Retinal pigment epithelial cell (primary cell): Measurements from ENCODE around the gene RRP9.
"Not testable (repeated sequence)": the region's sequence is repeated elsewhere in the genome, so short reads cannot be mapped to it uniquely, and the experiment has no call there.

ENCODE experiments used
- DNase-seq: peaks from one replicate; pipeline ENCODE4 v3.0.0-alpha.2; 2010; ENCODE audit warnings: low read depth
- H3K4me3 ChIP-seq: 2 replicates; pipeline ENCODE4 v1.5.1; 2011; ENCODE audit warnings: mild to moderate bottlenecking, low read length, control low read depth, moderate library complexity
- TF ChIP-seq, protein P1 (sequence below): conservative IDR thresholded peaks from 2 replicates; pipeline ENCODE4 v1.5.1; 2011; ENCODE audit warnings: low read depth, low read length, control low read depth, inconsistent platforms

RRP9 gene, protein sequence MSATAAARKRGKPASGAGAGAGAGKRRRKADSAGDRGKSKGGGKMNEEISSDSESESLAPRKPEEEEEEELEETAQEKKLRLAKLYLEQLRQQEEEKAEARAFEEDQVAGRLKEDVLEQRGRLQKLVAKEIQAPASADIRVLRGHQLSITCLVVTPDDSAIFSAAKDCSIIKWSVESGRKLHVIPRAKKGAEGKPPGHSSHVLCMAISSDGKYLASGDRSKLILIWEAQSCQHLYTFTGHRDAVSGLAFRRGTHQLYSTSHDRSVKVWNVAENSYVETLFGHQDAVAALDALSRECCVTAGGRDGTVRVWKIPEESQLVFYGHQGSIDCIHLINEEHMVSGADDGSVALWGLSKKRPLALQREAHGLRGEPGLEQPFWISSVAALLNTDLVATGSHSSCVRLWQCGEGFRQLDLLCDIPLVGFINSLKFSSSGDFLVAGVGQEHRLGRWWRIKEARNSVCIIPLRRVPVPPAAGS

GRCh38 chr3:51941798-51942602, at the start of gene RRP9, which contains the start of gene PARP3:
Gene RRP9 (minus strand): TSS chr3:51941904. CDS start chr3:51941867, 37 bp downstream.
Gene PARP3 (plus strand): TSS chr3:51942363. CDS start chr3:51943356, 993 bp downstream.
- peak; percentile 99 for DNase-seq
- H3K4me3 ChIP-seq: peak within 1 kb of the TSS; percentile 84
- TF ChIP-seq, protein P1, sequence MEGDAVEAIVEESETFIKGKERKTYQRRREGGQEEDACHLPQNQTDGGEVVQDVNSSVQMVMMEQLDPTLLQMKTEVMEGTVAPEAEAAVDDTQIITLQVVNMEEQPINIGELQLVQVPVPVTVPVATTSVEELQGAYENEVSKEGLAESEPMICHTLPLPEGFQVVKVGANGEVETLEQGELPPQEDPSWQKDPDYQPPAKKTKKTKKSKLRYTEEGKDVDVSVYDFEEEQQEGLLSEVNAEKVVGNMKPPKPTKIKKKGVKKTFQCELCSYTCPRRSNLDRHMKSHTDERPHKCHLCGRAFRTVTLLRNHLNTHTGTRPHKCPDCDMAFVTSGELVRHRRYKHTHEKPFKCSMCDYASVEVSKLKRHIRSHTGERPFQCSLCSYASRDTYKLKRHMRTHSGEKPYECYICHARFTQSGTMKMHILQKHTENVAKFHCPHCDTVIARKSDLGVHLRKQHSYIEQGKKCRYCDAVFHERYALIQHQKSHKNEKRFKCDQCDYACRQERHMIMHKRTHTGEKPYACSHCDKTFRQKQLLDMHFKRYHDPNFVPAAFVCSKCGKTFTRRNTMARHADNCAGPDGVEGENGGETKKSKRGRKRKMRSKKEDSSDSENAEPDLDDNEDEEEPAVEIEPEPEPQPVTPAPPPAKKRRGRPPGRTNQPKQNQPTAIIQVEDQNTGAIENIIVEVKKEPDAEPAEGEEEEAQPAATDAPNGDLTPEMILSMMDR: peak; percentile 99

GRCh38 chr3:51990501-51990971, 48.8 kb upstream of the RRP9 start:
- not testable (repeated sequence) for DNase-seq, H3K4me3 ChIP-seq

- TF ChIP-seq, protein P1: no peak
- DNase-seq: no peak
- no peak overlapping the region for H3K4me3 ChIP-seq
Measured at GRCh38 chr3:51988286-51989146, 46.8 kb upstream of the RRP9 start.

- H3K4me3 ChIP-seq: no peak overlapping the region
- no peak for DNase-seq
- TF ChIP-seq, protein P1: no peak
Measured at GRCh38 chr3:51987568-51987967, 45.9 kb upstream of the RRP9 start.

DNA sequence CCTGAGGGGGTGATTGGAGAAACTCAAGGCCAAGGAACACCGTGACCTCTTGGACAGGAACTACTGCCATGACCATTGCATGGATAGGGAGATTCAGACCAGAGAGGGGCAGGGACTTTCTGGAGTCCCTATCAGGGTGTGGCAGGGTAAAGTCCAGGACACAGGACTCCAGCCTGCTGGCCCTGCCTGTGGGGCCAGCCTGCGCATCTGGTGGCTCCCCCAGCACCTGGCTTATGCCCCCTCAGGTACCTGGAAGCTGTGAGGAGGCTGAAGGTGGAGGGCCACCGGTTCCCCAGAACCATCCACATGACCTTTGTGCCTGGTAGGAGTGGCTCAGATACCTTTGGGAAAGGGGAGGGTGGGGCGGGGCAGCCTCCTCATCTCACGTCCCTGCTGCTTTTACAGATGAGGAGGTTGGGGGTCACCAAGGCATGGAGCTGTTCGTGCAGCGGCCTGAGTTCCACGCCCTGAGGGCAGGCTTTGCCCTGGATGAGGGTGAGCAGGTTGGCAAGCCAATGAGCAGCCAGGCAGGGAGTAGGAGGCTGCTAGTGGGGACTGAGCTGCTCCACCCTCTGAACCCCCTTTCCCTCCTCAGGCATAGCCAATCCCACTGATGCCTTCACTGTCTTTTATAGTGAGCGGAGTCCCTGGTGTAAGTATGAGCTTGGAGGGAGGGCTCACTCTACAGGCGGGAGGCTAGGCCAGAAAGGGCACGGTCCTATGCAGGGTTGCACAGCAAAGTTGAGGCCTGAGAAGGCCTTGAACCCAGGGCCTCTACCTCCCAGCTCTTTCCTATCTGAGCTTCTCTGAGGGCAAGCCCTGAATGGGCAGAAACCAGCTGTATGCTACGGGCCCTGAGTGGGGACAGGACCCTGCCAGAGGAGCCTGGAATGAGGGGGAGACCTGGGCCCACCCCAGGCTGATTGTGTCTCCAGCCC, 44.6 kb upstream of the RRP9 start:
- TF ChIP-seq, protein P1: no peak
- H3K4me3 ChIP-seq: no peak overlapping the region
- no peak for DNase-seq

DNA sequence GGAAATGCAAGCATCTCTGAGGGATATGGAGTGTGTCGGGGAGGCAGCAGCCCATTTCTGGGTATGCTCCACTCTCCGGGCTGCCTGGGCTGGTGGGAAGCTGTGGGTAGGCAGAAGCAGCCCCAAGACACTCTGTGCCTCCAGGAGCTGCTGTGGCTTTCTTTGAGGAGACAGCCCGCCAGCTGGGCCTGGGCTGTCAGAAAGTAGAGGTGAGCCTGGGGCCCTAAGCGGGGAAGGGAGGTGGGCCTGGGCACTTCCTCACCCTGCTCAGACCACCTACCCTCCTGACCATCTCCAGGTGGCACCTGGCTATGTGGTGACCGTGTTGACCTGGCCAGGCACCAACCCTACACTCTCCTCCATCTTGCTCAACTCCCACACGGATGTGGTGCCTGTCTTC, 43.4 kb upstream of the RRP9 start:
- TF ChIP-seq, protein P1: no peak
- no peak overlapping the region for H3K4me3 ChIP-seq

More for the DNA sequence above, 43.4 kb upstream of the RRP9 start:
- DNase-seq: no peak
